Testis (tissue), 2 donors: ENCODE data around the gene MYRFL.

ENCODE experiments used
- CTCF ChIP-seq, 3 experiments: fragments of 450-650 bp in 2 of 3; fragments of 200-600 bp in 1 of 3; sonication (generic) in 1 of 3; IDR thresholded peaks; one replicate each; pipeline ENCODE4 v1.5.1; 2016 to 2019; ENCODE audit warnings: antibody characterized with exemption in 3 of 3, mild to moderate bottlenecking in 2 of 3, moderate library complexity in 1 of 3
- POLR2A ChIP-seq: fragments of 450-650 bp; IDR thresholded peaks from one replicate; pipeline ENCODE4 v1.6.1; 2017; ENCODE audit warnings: antibody characterized with exemption, mild to moderate bottlenecking, moderate library complexity

DNA sequence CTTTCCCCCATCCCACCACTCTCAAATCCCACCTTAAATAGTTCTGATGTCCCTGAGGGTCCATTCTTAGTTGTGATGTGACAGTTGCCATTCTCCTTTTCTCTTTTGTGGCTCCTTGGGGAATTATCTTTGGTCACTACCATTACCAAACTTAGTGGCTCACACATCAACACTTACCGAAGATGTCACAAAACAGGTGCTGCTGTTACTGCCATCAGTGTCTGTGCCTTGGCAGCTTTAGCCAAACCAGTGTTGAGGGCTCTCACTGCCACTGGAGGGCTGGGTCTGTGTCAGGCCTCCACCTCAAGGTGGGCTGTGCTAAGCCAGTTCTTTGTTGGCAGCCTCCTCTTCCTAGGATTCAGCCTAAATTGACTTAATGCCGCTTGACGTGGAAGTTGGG is 144.0 kb downstream of the MYRFL start:
- TF ChIP-seq CTCF (IDR thresholded peaks at IDR 0.05) (no peak), POLR2A (no peak)
